GM19193 (cell line): ENCODE results near the gene TCF20.

Experiments
- POLR2A ChIP-seq: IDR thresholded peaks from 4 replicates; pipeline ENCODE4 v1.6.1; 2011; ENCODE audit not compliant: insufficient read depth, insufficient read length; ENCODE audit errors: extremely low read depth

Gene TCF20

DNA sequence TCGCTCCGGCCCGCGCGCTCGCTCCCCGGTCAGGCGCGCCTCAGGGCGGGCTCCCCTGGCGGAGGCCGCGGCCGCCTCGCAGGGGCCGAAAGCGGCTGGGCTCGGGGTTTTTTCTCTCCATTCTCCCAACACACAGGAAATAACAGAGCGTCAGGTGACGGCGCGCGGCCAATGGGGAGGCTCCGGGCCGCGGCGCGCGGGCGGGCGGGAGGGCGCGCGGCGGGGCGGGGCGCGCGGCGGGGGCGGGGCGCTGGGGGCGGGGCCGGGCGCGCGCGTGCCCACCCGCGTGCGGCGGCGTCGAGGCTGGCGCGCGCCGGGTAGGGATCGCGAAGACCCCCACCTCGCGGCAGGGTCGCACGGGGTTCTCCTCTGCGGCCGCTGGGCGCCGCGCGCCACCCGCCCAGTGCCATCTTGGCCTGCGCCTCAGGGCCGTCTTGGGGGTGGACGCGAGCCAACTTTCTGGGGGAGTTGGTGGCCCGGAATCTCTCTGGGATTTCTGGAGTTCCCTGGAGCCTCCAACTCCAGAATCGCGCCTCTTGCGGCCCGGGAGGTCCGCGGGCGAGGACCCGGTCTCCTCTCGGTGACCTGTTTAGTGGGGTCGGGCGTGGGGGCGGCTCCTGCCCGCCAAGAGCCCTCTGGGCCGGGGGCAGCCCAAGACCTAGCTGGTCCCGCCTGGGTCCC is at the start of gene TCF20:
Gene TCF20, minus strand, starts transcription at position 144 of the 681 bp plus-strand sequence. CDS start 55,348 bp downstream, outside the sequence.
- peak; percentile 69 for TF ChIP-seq POLR2A

DNA sequence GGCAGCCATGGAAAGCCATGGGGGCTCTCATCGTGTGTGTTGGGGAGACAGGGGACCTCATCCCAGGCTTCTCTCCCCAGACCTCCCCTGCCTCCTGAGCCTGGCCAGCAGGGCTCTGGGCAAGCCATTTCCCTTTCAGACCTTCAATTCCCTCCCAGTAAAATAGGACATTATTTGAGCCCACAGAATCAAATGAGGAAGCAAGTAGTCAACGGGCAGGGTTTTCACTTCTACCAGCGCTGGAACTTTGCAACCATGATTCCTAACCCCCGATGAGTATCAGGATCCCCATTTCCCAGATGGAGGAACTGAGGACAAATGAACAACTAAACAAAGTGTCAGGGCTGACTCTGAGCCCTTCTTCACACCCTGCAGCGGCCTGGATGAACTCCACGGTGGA is 48.9 kb upstream of the TCF20 start:
- TF ChIP-seq POLR2A, result no peak

DNA sequence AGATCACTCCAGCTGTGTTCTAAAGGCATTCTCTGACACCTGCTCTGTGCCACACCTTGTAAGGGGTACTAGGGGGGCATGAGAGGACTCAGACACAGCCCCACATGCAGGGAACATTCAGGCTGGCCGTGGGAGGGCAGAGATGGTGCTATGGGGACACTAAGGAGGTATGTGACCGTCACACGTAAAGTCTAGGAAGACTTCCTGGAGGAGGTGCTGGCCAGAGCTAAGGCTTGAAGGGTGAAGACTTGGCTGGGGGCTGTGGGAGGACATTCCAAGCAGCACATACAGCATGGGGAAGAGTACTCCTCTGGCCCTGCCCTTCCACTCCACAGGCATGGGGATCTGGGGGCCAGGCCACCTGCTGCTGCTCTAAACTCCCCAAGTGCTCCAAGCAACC is 48.5 kb upstream of the TCF20 start:
- no peak for TF ChIP-seq POLR2A

DNA sequence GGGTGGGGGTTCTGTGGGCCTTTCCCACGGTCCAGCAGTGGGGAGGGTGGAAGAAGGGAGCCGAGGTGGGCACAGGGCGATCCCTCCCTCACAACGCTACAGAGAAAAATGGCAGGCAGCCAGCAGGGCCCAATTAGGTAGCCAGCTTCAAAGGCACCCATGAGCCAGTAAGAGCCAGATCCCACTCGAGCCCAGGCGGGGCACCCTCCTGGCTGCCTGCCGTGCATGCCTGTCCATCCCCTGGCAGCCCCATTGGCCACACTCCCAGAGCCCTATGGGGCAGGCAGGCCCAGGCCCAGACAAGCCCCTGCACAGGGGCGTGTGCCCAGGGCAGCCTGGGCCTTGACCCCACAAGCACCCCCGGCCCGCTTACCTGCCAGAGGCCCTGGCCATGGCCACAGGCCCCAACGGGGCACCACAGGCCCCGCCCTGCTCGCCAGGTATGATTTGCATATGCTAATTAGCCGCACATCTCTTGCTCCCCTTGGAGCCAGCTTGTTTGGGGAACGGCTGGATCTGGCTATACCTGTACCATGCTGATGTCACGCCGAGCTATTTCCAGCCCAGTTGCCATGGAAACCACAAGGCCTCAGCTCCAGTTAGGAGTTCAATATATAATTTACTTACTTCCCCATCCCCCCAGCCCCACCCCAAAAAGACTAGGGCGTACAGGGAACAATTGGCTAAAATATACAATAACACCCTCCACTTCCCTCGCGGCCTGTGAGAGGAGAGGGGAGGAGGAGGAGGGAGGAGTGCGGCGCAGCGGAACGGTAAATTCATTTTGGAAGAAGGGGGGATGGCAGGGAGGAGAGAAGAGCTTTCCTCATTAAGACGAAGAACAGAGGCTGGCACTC is 47.5 kb upstream of the TCF20 start:
- no peak for TF ChIP-seq POLR2A

DNA sequence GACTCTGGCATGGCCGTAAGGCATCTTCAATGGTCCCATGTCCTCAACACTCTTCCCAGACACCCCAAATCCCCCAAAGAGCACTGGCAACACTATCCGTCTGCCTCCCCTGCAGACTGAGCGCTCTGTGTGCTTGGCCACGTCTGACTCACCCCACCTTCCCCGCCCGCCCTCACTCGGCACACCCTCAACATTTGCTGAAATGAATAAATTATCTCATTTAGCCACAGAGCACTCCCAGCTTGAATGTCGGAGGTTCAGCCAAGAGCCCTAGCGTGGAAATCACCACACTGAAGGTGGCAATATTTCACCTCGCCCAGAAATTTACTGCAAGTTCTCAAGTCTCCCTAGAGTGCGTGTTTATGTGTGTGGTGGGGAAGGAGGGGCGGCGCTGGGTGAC is 46.6 kb upstream of the TCF20 start:
- no peak for TF ChIP-seq POLR2A

DNA sequence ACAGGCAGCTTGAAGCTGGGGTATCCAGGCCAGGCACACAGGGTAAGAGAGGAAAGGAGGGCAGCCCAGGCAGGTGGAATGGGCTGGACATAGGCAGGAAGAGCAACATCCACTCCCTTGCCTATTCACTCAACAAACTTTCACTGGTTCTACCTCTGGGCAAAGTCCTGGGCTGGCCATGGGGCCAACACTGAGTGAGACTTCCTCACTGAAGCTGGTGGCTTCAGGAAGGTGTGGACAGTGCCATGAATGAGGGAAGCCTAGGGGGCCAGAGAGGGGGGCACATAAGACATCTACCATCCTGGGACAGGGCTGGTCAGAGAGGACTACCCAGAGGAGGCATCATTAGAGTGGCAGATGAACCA is 44.9 kb upstream of the TCF20 start:
- no peak for TF ChIP-seq POLR2A

DNA sequence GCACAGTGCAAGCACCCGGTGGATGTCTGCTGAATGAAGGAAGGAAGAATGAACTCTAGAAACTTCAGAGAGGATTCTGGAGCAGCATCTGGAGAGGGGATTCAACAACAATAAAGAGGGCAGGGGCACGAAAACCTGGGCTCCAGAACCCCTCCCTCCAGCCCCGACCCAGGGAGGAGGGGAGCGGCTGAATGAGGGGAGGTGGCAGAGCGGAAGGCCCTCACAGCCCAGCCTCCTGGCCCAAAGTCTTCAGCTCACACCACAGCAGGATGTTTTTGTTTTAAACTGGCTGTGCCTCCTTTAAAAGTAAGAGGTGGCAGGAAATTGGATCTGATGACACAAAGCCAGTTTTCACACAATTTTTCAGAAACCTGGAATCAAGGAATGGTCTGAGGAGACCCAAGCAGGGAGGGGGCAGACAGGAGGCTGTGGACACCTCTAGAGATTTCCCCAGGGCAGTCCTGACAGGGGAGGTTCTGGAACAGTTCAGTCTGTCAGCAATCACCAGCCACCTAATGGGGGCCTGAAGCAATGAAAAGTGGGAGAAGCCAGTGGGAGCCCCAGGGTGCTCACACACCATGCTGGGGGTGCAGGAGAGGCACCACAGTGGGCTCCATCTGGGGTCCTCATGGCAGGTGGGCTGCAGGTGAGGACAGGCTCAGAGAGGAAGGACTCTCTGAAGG is 44.4 kb upstream of the TCF20 start:
- TF ChIP-seq POLR2A, result no peak

DNA sequence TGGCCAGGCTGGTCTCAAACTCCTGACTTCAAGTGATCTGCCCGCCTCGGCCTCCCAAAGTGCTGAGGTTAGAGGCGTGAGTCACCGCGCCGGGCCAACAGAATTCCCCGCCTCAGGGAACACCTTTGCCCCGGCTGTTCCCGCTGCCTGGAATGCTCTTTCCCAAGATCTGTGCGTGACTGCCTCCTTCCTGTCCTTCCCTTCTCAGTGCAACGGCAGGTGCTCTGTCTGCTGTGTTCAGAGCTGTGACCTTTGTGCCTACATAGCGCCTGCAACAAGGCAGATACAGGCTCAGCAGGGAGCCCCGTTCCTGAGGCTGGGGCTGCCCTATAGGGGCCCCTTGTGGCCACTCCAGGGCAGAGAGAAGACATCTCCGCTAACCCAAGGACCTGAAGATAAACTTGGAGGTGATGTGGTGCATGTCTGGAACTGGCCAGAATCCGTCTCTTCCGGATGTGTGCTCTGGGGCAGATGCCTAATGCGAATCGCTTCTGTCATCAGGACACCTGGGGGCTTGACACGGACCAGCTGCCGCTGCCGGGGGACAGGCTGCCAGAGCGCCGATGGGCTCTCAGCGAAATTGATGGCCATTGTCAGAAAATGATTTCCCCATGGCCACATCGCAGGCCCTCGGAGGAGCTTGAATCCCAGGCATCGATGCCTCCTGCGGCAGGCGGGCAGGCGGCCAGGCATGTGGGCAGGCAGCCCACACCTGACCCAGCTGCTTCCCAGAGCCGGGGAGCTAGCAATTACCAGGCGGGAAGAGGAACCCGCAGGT is 43.5 kb upstream of the TCF20 start:
- no peak for TF ChIP-seq POLR2A

DNA sequence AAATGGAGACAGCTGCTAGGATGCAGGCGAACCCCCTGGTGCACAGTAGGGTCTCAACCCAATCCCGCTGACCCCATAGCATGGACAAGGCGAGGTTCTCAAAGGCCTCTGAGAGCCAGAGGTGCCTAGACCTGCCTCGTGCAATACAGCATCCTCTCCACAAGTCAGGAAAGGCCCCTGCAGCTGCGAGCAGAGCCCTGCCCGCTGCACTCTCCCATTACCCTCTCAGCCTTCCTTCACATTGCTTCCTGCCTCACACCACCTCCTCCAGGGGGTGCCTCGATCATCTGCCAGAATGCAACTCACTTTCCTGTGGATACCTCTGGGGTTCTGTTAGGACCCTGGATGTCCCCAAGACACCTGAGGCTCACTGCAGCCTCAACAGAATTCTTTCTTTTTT is 42.8 kb upstream of the TCF20 start:
- no peak for TF ChIP-seq POLR2A

DNA sequence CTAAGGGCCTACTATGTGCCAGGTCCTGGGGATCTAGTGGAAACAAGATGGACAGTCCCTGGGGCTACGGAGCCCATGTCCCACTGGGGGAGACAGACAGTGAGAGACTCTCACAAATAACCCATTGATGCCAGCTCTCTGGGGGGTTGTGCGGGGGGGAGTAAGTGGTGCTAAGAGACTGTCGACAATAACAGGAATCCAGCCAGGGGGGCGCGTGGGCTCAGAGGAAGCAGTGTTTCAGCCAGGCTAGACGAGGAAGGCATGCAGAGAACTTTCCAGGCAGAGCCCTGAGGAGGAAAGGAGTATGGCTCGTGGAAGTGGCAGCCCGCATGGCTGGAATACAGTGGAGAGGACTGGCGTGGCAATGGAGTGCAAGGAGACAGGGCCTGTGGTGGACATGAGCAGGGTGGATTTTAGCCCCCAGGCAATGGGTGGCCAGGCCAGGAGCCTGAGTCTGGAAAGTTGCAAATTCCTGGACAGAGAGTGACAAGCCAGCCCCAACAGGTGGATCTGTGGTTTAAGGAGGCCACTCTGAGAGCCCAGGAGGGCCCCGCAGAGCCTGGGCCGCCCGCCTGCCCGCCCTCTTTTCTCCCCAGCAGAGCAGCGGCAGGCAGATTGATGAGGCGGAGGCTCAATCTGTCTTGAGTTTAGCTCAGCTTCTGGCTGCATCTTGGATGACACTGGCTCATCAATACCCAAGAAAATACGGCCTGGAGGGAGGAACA is 40.0 kb upstream of the TCF20 start:
- no peak for TF ChIP-seq POLR2A

DNA sequence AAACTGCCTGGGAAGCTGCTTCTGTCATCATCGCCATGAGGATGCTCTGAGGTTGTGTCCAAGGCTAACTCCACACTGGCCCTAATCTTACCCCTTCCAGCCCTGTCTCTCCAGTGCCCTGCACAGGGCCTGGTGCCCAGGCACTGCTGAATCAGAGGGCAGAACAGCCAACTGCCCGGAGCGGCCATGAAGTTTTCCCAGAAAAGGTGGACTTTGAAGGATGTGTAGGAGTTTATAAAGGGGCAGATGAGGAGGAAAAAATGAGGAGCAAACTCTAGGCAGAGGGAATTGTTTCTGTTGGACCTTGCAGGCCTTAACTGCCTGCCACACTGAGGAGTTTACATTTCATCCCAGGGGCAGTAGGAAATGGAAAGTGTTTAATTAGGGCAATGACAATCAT is 39.4 kb upstream of the TCF20 start:
- no peak for TF ChIP-seq POLR2A

DNA sequence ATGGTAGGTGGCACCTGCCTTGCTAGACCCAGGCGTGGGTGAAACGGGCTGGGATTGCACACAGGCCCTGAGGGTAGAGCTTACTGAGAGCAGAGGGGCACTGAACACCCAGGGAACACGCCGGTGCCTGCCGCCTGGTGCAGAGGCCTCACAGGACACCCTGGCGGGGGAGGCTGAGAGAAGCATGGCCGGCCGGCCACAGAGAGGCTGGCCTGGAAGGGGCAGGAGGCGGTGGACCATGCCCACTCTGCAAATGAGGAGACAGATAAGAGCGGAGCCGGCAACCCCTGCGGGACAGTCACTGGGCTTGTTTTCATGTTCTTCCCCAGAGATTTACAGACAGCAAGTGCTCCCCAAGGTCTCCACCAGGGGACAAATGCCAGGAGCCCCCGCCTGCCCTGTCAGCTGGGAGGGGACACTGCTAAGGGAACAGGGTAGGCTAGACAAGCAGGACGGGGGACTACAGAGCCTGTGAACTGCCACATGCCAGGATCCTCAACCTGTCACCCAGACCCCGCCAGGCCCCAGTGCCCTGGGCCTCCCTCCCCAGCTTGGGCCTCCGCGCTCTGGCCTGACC is 38.5 kb upstream of the TCF20 start:
- TF ChIP-seq POLR2A, result no peak

DNA sequence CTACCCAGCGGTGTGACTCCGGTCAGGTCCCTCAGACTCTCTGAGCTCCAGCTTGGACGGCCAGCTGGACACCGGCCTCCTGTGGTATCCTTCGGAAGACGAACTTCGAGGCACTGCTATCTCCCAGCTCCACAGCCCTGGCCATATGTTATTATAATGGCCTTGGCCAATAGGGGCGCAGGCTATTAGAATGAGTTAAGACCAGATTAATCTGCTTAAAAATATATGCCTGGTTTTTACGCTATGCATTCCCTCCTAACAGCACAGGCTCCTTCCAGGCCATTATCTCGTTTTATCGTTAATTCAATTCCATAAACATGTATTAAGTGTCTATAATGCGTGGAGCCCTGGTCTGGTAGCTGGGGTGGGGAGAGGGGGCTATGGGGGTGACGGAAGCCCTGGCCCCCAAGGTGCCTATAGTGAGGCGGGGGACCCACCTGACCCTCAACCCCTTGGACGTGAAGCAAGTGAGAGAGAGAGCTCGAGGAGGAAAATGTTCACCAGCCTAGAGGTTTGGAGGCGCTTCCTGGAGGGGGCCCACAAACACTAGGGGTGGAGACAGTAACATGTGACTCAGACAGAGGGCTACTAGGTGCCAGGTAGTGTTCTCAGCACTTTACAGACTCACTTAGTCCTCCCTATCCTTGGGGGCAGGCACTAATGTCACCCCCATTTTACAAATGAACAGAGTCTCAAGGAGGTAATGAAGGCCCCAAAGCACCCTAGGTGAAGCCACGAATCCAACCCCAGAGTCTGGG is 37.5 kb upstream of the TCF20 start:
- TF ChIP-seq POLR2A, result no peak
